Thymus (tissue), 11 donors: ENCODE results near the gene GALM. TPM values are rescaled to one million over a fixed set of nuclear protein-coding genes. Genes with fewer than 3 reads are reported as not detected.
"Not testable (repeated sequence)": the region's sequence is repeated elsewhere in the genome, so short reads cannot be mapped to it uniquely, and the experiment has no call there.

ENCODE experiments used
- DNase-seq, 9 donors: peaks; one replicate each; pipeline ENCODE4 v3.0.0-alpha.2; 2013; ENCODE audit warnings: low spot score in 9 of 9, low read depth in 6 of 9, missing footprints in 1 of 9
- H3K27ac ChIP-seq, 2 donors: one replicate each; pipeline ENCODE4 v1.5.1; 2013; ENCODE audit warnings: control low read depth in 1 of 2, low read depth in 1 of 2, low read length in 1 of 2, mild to moderate bottlenecking in 1 of 2, moderate library complexity in 1 of 2
- H3K27me3 ChIP-seq, 2 donors: one replicate each; pipeline ENCODE4 v1.5.1; 2013; ENCODE audit warnings: low read length in 1 of 2; ENCODE audit not compliant: control insufficient read depth in 2 of 2, insufficient read depth in 1 of 2
- H3K36me3 ChIP-seq, 2 donors: one replicate each; pipeline ENCODE4 v1.5.1; 2013; ENCODE audit warnings: low read length in 1 of 2, mild to moderate bottlenecking in 1 of 2, moderate library complexity in 1 of 2; ENCODE audit not compliant: control insufficient read depth in 2 of 2, insufficient read depth in 2 of 2
- H3K4me1 ChIP-seq, 2 donors: one replicate each; pipeline ENCODE4 v1.5.1; 2013; ENCODE audit warnings: low read length in 2 of 2; ENCODE audit not compliant: control insufficient read depth in 2 of 2, insufficient read depth in 2 of 2
- H3K4me3 ChIP-seq, 2 donors: one replicate each; pipeline ENCODE4 v1.5.1; 2013; ENCODE audit warnings: low read length in 2 of 2, control low read depth in 1 of 2, mild to moderate bottlenecking in 1 of 2
- H3K9me3 ChIP-seq, 2 donors: one replicate each; pipeline ENCODE4 v1.5.1; 2013; ENCODE audit warnings: low read length in 1 of 2, mild to moderate bottlenecking in 1 of 2; ENCODE audit not compliant: control insufficient read depth in 2 of 2, insufficient read depth in 1 of 2
- WGBS: extraction: QIAGEN DNeasy Blood & Tissue Kit; methylation state at CpG from one replicate; pipeline ENCODE4 v1.1.7; 2013; 5-methylcytosine and 5-hydroxymethylcytosine counted together
- polyA plus RNA-seq: library from polyadenylated mRNA; stranded (reverse); fragments of 200-250 nt; gene quantifications from one replicate; pipeline ENCODE4 v1.2.3, GENCODE V29; 2013
- total RNA-seq: library from RNA; stranded (reverse); fragments of 120-200 nt; gene quantifications from one replicate; pipeline ENCODE4 v1.2.4, GENCODE V29; 2013
- donor health status: healthy.

Gene GALM
- total and polyA plus RNA-seq, 2 donors: 10.0 to 12.0 TPM

DNA sequence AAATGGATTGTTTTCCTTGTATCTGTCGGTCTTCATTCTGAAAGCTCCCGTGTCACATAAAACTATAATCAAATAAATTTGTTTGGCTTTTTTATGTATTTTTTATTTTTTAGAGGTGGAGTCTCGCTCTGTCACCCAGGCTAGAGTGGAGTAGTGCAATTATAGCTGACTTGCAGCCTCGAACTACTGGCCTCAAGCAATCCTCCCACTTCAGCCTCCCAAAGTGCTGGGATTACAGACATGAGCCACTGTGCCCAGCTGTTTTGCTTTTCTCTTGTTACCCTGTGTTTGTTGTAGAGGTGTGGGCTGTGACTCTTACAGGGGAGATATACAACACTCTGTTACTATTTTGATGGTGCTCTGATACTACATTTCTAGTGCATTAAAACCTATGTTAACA, 2.2 kb downstream of the GALM start:
- no peak for DNase-seq
- Histone ChIP-seq H3K27ac (no peak overlapping the region), H3K4me3 (no peak overlapping the region), H3K27me3 (no peaks in the 10 kb centered on the region), H3K4me1 (peaks cover 9 to 16% of the 10 kb centered on the region in 2 donors), H3K36me3 (no peaks in the 10 kb centered on the region), H3K9me3 (peaks cover 0 to 3% of the 10 kb centered on the region in 2 donors)
- 83% methylated on average over 4 of the region's 4 CpGs for WGBS

DNA sequence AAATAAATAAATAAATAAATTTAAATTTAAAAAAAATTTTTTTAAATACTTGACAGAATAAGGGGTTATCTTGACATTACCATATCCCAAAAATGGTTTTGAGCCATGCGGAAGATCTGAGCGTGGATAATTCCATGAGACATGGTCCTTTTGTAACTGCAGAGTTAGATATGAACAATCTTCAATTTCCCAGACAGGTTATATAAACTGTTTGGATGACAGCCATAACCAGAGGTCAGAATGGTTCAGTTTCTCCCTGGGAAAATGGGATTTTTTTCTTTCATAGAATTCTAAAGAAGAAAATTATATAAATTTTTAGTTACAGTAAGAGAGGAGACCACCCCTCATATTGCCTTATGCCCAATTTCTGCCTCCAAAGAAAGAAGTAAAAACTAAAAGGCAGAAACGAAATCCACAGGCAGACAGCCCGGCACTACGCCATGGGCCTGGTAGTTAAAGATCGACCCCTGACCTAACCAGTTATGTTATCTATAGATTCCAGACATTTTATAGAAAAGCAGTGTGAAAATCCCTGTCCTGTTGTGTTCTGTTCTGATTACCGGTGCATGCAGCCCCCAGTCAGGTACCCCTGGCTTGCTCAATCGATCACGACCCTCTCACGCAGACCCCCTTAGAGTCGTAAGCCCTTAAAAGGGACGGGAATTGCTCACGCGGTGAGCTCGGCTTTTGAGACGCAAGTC, 3.0 kb downstream of the GALM start:
- Histone ChIP-seq H3K9me3 (peaks cover 0 to 3% of the 10 kb centered on the region in 2 donors), H3K36me3 (no peaks in the 10 kb centered on the region), H3K4me3 (no peak overlapping the region), H3K4me1 (peaks cover 9 to 16% of the 10 kb centered on the region in 2 donors), H3K27ac (no peak overlapping the region), H3K27me3 (no peaks in the 10 kb centered on the region)
- DNase-seq: no peak
- 97% methylated on average over 16 of the region's 16 CpGs for WGBS

DNA sequence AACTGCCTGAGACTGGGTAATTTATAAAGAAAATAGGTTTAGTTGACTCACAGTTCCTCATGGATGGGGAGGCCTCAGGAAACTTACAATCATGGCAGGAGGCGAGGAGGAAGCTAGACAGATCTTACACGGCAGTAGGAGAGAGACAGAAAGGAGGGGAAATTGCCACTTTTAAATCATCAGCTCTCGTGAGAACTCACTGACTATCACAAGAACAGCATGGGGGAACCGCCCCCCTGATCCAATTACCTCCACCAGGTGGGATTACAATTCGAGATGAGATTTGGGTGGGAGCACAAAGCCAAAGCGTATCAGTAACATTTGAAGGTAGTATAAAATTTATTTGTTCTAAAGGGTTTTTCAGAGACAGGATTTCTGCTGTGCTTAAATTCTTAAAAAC, 5.4 kb downstream of the GALM start:
- 93% methylated on average over 6 of the region's 6 CpGs for WGBS
- H3K36me3 ChIP-seq: peaks cover 6 to 7% of the 10 kb centered on the region in 2 donors
- no peak for DNase-seq
- no peaks in the 10 kb centered on the region for H3K27me3 ChIP-seq
- no peak overlapping the region for H3K4me3 ChIP-seq
- H3K4me1 ChIP-seq: peaks cover 7 to 12% of the 10 kb centered on the region in 2 donors
- no peak overlapping the region for H3K27ac ChIP-seq
- H3K9me3 ChIP-seq: no peaks in the 10 kb centered on the region

DNA sequence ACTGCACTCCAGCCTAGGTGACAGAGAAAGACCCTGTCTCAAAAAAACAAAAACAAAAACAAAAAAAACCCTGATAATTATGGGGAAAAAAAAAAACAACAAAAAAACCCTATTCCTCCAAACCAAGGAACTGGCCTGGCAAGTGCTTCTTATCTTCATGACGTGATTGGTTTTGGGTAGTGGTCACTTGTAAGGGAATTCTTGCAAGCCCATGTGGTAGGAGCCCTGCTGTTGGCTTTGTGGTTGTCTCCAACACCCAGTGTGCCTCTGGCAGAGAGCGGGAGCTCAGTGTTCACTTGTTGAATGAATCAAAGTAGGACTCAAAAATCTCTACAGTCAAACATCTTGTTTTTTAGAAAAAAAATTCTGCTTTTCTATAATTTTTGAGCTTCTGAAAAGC, 6.0 kb downstream of the GALM start:
- no peaks in the 10 kb centered on the region for H3K9me3 ChIP-seq
- WGBS: 95% methylated on average over 2 of the region's 2 CpGs
- peaks cover 8 to 12% of the 10 kb centered on the region in 2 donors for H3K36me3 ChIP-seq
- H3K27me3 ChIP-seq: no peaks in the 10 kb centered on the region
- H3K4me3 ChIP-seq: no peak overlapping the region
- no peak overlapping the region for H3K27ac ChIP-seq
- peaks cover 3 to 5% of the 10 kb centered on the region in 2 donors for H3K4me1 ChIP-seq
- no peak for DNase-seq

DNA sequence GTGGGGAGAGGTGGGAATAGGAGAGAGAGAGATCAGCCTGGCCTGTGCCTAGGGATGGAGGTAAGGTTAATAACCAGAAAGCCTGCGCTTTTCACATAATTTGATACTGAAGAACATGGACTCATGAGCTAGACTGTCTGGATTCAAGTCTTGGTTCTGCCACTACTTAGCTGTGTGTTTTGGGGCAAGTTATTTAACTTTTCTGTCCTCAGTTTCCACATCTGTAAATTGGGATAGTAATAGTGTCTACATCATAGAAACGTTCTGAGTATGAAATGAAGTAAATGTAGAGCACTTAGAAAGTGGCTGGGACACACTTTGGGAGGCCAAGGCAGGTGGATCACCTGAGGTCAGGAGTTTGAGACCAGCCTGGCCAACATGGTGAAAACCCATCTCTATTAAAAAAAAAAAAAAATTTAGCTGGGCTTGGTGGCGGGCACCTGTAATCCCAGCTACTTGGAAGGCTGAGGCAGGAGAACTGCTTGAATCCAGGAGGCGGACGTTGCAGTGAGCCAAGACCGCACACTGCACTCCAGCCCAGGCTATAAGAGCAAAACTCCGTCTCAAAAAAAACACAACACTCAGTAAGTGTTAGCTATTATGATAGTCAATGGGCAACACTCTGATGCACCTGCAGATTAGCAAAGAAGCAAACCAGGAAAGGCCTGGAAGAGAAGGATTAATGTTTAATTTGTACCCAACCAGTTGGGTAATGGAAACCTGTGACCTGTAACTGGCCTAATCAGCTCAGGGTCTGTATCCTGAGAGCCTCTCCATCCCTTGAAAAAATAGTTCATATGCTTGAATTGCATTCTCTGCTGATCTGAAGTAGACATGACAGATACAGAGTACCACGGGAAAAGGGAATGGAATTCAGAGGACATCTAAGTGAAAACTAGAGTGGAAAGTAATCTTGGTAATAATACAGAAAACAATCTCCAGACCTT, 6.8 kb downstream of the GALM start:
- no peak overlapping the region for H3K4me3 ChIP-seq
- 97% methylated on average over 8 of the region's 8 CpGs for WGBS
- H3K9me3 ChIP-seq: no peaks in the 10 kb centered on the region
- peaks cover 15 to 20% of the 10 kb centered on the region in 2 donors for H3K36me3 ChIP-seq
- no peak for DNase-seq
- peaks cover 3 to 4% of the 10 kb centered on the region in 2 donors for H3K4me1 ChIP-seq
- H3K27ac ChIP-seq: no peak overlapping the region
- H3K27me3 ChIP-seq: no peaks in the 10 kb centered on the region

DNA sequence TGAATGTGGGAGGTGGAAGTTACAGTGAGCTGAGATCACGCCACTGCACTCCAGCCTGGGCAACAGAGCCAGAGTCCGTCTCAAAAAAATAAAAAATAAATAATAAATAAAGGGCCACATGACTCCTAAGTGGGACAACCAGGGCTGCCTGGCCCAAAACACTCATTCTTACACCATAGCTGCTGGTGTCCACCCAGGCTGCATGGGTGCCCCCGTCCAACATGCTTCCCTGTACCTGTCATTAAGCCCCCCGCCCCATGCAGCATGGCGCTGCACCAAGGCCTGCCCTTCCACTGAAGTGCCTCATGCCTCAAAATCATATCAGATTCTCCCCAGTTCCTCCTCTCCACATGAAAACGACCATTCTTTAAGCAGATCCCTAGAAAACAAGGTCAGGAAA, 10.8 kb downstream of the GALM start:
- Histone ChIP-seq H3K27me3 (no peaks in the 10 kb centered on the region), H3K4me3 (no peak overlapping the region), H3K36me3 (peaks cover 33 to 50% of the 10 kb centered on the region in 2 donors), H3K4me1 (peaks cover 6 to 10% of the 10 kb centered on the region in 2 donors), H3K27ac (no peak overlapping the region), H3K9me3 (no peaks in the 10 kb centered on the region)
- 89% methylated on average over 6 of the region's 6 CpGs for WGBS
- DNase-seq: no peak

DNA sequence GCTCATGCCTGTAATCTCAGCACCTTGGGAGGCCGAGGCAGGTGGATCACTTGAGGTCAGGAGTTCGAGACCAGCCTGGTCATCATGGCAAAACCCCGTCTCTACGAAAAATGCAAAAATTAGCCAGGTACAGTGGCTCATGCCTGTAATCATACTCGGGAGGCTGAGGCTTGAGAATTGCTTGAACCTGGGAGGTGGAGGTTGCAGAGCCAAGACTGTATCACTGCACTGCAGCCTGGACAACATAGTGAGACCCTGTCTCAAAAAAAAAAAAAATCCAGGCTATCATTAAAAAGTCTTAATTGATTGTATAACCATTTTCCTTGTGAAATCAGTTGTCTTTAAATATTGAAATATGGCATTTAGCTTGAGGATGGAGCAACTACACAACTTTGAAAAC, 15.0 kb downstream of the GALM start:
- not testable (repeated sequence) for H3K27me3 ChIP-seq, H3K9me3 ChIP-seq, H3K4me3 ChIP-seq, DNase-seq, H3K27ac ChIP-seq
- Histone ChIP-seq H3K4me1 (peaks cover 9 to 14% of the 10 kb centered on the region in 2 donors), H3K36me3 (peaks cover 44 to 65% of the 10 kb centered on the region in 2 donors)
- 98% methylated on average over 5 of the region's 5 CpGs for WGBS

DNA sequence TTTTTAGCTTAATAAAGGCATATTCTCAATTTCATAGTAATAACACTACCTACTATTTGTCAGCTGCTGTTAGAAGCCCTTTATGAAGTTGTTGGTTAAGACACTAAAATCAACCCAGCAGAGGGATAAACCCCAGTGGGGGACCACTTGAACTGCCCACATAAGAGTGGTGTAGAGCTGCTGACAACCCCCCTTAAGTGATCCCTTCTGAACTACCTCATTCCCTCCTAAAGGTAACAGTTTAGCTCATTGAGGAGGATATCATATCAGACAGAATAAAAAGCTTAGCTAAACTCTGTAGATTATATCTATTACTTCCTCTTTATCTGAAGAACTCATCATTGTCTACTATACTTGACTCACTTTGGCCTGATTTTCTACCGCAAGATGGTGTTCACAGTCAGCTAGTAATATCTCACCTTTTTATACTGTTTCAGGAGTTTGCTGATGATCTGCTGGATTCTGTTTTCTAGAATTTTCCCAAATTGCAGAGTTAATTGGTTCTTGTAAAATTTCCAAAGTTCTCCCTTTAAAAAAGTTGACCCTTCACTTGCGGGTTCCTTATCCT, 16.2 kb downstream of the GALM start:
- Histone ChIP-seq H3K36me3 (peaks cover 36 to 57% of the 10 kb centered on the region in 2 donors), H3K27ac (no peak overlapping the region), H3K27me3 (no peaks in the 10 kb centered on the region), H3K9me3 (no peaks in the 10 kb centered on the region), H3K4me3 (no peak overlapping the region), H3K4me1 (peaks cover 9 to 14% of the 10 kb centered on the region in 2 donors)
- 88% methylated on average over 2 of the region's 2 CpGs for WGBS
- no peak for DNase-seq

DNA sequence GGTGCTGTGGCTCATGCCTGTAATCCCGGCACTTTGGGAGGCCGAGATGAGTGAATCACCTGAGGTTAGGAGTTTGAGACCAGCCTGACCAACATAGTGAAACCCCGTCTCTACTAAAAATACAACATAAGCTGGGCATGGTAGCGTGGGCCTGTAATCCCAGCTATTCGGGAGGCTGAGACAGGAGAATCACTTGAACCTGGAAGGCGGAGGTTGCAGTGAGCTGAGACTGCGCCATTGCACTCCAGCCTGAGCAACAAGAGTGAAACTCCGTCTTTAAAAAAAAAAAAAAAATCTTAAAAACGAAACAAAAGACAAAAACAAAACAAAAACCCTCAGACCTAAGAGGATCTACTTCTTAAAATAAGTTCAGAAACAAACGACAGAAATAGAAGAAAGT, 16.7 kb downstream of the GALM start:
- not testable (repeated sequence) for H3K27ac ChIP-seq, H3K27me3 ChIP-seq, H3K9me3 ChIP-seq, DNase-seq, H3K4me3 ChIP-seq
- H3K4me1 ChIP-seq: peaks cover 7 to 11% of the 10 kb centered on the region in 2 donors
- WGBS: 95% methylated on average over 10 of the region's 10 CpGs
- H3K36me3 ChIP-seq: peaks cover 31 to 52% of the 10 kb centered on the region in 2 donors
